MV-4-11 (cell line): ENCODE measurements around the gene PDLIM5.

Experiments
- DNase-seq: peaks from one replicate; lab custom pipeline; 2025; lab: John Stamatoyannopoulos, UW

Gene PDLIM5

DNA sequence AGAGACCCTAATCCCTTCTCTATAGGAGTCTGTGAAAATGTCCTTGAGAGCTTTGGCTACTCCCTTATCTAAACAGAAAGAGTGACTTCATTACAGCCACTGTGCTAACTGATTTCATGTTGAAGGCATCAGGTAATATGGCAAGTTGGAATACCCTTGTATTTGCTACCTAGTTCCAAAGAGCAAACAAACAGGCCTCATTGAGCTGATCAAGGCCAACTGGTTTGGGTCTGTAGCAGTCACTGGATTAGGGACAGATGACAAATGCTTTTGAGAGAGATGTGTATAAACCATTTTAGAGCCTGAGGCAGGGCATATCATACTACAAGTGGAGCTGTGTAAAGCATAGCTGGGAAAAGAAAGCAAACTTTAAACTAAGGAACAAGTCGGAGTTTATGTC is 22.9 kb upstream of the PDLIM5 start:
- DNase-seq, result no peak

DNA sequence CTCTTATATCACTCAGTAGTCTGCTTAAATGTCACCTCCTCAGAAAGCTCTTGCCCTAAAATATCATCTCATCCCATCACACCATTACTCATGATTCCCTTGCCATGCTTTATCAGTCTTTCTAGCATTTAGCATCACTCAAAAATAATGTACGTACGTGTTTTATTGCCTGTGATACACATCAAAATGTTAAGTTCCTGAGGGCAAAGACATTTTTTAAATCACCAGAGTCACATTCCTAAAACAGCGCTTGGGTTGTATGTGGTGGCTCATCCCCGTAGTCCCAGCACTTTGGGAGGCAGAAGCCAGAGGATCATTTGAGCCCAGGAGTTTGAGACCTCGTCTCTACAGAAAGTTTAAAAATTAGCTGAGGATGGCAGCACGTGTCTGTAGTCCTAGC is 21.3 kb upstream of the PDLIM5 start:
- DNase-seq, result no peak

DNA sequence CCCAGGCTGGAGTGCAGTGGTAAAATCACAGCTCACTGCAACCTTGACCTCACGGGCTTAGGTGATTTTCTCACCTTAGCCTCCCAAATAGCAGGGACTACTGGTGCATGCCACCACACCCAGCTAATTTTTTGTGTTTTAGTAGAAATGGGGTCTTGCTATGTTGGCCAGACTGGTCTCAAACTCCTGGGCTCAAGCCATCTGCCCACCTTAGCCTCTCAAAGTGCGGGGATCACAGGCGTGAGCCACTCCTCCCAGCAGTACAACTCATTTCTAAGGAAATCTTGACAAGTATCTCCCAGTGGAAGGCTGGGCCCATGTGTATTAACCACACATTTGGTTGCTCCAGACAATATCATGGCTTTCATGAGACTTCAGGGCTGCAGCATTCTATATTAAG is 20.4 kb upstream of the PDLIM5 start:
- no peak for DNase-seq

DNA sequence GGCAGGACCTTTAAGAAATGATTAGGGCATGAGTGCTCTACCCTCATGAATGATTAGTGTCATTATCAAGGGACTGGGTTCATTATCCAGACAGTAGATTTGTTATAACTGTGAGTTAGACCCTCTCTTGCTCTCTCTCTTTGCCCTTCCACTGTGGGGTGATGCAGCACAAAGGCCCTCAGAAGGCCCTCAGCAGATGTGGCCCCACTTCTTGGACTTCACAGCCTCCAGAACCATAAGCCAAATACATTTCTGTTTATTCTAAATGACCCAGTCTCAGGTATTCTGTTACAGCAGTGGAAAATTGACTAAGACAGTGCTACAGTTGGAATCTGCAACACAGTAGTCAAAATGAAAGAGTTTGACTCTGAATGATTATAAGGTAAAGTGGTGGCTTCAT is 17.2 kb upstream of the PDLIM5 start:
- no peak for DNase-seq

- no peak for DNase-seq
Measured at GRCh38 chr4:94435874-94436273, 15.9 kb upstream of the PDLIM5 start.

GRCh38 chr4:94436512-94436911 is 15.2 kb upstream of the PDLIM5 start:
- DNase-seq, result no peak

- DNase-seq, result no peak
Measured at GRCh38 chr4:94439606-94440005, 12.1 kb upstream of the PDLIM5 start.

GRCh38 chr4:94441838-94442237 is 9.9 kb upstream of the PDLIM5 start:
- no peak for DNase-seq

- no peak for DNase-seq
Measured at GRCh38 chr4:94442251-94442650, 9.5 kb upstream of the PDLIM5 start.

- no peak for DNase-seq
Measured at GRCh38 chr4:94446386-94446785, 5.4 kb upstream of the PDLIM5 start.

- DNase-seq, result no peak
Measured at GRCh38 chr4:94447754-94448411, 3.9 kb upstream of the PDLIM5 start.

- DNase-seq, result no peak
Measured at GRCh38 chr4:94448815-94449375, 2.8 kb upstream of the PDLIM5 start.

DNA sequence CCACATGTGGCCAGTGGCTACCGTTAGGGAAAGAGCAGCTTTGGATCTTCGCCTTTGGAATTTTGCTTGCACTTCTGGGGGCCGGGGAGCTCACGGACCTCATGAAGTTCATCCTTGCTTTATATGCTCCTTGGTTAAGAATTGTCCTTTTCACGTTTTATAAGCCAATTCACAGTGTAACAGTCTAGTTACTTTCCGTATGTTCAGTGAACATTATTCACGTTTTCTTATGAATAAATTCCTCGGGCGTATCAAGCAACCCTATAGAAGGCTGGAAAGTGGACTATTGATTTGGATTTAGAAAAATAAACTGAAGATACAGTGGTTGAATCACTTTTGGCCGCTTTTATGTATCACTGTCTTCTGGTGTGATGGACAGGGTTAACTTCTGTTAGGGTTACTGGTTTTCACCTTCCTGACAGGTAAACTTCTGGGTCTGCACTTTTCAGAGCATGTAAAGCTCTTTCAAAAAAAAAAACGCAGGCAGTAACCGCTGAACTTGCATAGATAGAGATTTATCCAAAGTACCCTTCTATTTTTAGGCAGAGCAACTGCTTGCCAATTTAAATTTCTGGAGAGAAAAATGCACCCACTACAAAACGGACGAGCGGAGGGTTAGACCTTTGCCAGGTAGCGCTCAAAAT is 569 bp upstream of the PDLIM5 start:
- no peak for DNase-seq

- DNase-seq, result peak; percentile 5
Measured at GRCh38 chr4:94452476-94453371, 982 bp downstream of the PDLIM5 start.

- peak; percentile 7 for DNase-seq
Measured at GRCh38 chr4:94453391-94453963, 1.7 kb downstream of the PDLIM5 start.

DNA sequence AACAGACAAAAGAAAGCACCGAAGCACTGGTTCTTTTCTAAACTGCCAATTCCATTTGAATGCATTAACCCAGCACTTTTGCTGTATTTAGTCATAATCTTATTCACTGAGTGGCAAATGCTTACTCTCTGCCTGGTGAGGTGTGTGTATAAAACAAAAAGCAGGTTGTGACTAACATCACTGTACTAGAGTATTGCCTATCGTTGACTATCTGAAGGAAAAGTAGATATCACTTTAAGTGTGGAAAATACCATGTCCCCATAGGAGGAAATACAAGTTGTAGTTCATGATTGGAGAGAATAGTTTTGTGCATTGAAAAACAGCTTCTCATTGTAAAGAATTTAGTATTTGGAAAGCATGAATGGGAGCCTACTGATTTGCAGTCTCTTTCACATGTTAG is 2.7 kb downstream of the PDLIM5 start:
- no peak for DNase-seq

- peak; percentile 23 for DNase-seq
Measured at GRCh38 chr4:94455081-94455480, 3.3 kb downstream of the PDLIM5 start.

DNA sequence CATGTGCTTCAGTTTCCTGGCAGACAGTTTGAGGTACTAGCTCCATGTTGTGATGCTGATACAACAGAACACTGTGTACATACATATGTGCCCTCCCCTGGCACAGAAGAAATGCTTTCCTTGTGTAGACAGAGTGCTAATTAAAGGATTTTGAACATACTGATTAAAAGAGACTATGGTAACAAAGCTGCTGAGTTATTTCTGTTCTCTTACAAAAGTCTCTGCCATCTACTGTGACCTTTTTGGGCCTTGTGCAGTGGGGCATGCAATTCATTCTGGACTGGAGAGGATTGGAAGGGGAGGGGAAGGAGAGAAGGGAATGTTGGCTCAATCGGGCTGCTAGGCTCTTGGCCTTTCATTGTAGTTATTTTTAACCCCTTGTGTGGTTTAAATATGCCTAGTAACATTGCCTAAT is 6.0 kb downstream of the PDLIM5 start:
- DNase-seq, result no peak

GRCh38 chr4:94458682-94459081 is 6.9 kb downstream of the PDLIM5 start:
- no peak for DNase-seq

DNA sequence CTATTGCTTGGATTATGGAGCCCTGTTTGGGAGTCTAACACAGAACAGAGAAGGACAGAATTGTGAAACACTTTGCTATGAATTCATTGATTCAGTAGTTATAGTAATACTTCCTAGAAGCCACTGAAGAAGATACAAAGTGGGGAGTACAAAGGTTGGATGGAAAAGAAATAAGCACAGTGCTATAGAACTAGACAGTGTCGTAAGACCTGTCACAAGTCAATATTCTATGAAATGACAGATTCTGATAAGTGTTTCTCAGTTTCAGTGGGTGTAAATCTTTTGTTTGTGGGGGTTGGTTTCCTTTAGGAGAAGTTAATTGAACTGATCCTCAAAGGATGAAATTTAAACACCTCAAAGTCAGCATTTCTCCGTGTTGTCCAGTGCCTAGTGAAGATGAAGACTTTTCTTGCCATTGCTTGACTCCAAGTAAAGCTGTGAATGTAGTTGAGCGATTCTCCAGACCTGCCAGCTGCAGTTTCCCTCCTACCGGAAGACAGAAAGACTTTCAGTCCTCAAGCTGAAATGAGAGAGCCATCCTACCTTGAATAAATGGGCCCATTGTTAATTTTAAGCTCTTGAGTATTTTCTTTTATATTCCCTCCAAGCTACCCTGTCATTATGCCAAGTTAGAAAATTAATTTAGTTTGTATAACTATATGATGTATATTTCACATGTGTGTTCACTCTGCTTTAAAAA is 7.9 kb downstream of the PDLIM5 start:
- DNase-seq, result peak; percentile 14

- no peak for DNase-seq
Measured at GRCh38 chr4:94461506-94461905, 9.8 kb downstream of the PDLIM5 start.

DNA sequence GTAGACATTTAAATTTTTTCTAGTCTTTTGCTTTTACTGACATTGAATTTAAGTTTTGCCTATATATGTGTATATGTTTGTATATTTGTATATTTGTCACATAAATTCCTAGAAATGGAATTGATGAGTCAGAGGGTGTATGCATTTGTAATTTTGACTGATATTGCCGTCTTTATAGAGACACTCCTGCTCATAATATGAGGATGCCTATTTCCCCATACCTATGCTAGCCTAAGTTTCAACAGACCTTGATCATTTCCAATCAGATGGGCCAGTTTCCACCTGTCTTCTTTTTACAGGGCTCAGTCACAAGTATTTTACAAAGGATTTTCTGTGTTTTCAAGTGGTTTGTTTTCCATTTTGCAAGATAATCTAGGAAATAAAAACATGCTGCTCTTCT is 10.8 kb downstream of the PDLIM5 start:
- DNase-seq, result no peak
